Right forelimb (tissue), 1 donor: ENCODE measurements around the gene DYNC1I1.

Source experiments
- DNase-seq: peaks from one replicate; pipeline ENCODE4 v3.0.0-alpha.2; 2018

DYNC1I1 gene

GRCh38 chr7:95793658-95794057 is 21.3 kb downstream of the DYNC1I1 start:
- DNase-seq: no peak

- no peak for DNase-seq
Measured at GRCh38 chr7:95794917-95795515, 22.7 kb downstream of the DYNC1I1 start.

GRCh38 chr7:95796617-95797016 is 24.3 kb downstream of the DYNC1I1 start:
- no peak for DNase-seq

GRCh38 chr7:95798401-95798930 is 26.1 kb downstream of the DYNC1I1 start:
- DNase-seq: no peak

GRCh38 chr7:95800787-95801186 is 28.4 kb downstream of the DYNC1I1 start:
- no peak for DNase-seq

GRCh38 chr7:95802270-95802669 is 29.9 kb downstream of the DYNC1I1 start:
- no peak for DNase-seq

GRCh38 chr7:95804052-95804451 is 31.7 kb downstream of the DYNC1I1 start:
- DNase-seq: no peak

GRCh38 chr7:95805909-95806308 is 33.6 kb downstream of the DYNC1I1 start:
- no peak for DNase-seq

GRCh38 chr7:95808396-95808795 is 36.0 kb downstream of the DYNC1I1 start:
- DNase-seq: no peak

GRCh38 chr7:95811846-95812445 is 39.6 kb downstream of the DYNC1I1 start:
- DNase-seq: peak; percentile 51

- DNase-seq: no peak
Measured at GRCh38 chr7:95814721-95815120, 42.4 kb downstream of the DYNC1I1 start.

GRCh38 chr7:95817866-95818640 is 45.7 kb downstream of the DYNC1I1 start:
- DNase-seq: no peak

- DNase-seq: no peak
Measured at GRCh38 chr7:95820778-95821177, 48.4 kb downstream of the DYNC1I1 start.

- DNase-seq: no peak
Measured at GRCh38 chr7:95822717-95823116, 50.4 kb downstream of the DYNC1I1 start.

GRCh38 chr7:95824616-95825015 is 52.3 kb downstream of the DYNC1I1 start:
- no peak for DNase-seq

- no peak for DNase-seq
Measured at GRCh38 chr7:95828824-95829790, 56.8 kb downstream of the DYNC1I1 start.

GRCh38 chr7:95840953-95841950 is 68.9 kb downstream of the DYNC1I1 start:
- no peak for DNase-seq

GRCh38 chr7:95843286-95843685 is 70.9 kb downstream of the DYNC1I1 start:
- no peak for DNase-seq

- no peak for DNase-seq
Measured at GRCh38 chr7:95845007-95845406, 72.7 kb downstream of the DYNC1I1 start.

- DNase-seq: no peak
Measured at GRCh38 chr7:95847061-95847460, 74.7 kb downstream of the DYNC1I1 start.

GRCh38 chr7:95859429-95859828 is 87.1 kb downstream of the DYNC1I1 start:
- no peak for DNase-seq
